GM19099 (cell line): ENCODE results near the gene AGXT.

ENCODE experiments used
- POLR2A ChIP-seq: IDR thresholded peaks from 3 replicates; pipeline ENCODE4 v1.6.1; 2011; ENCODE audit warnings: low read depth; ENCODE audit not compliant: insufficient read length; ENCODE audit errors: extremely low read depth

The AGXT gene

GRCh38 chr2:240904216-240905175 is 35.9 kb downstream of the AGXT start:
- TF ChIP-seq POLR2A: no peak

GRCh38 chr2:240905176-240905781 is 36.7 kb downstream of the AGXT start:
- no peak for TF ChIP-seq POLR2A

- no peak for TF ChIP-seq POLR2A
Observed at GRCh38 chr2:240906141-240906910, 37.7 kb downstream of the AGXT start, which contains the start of gene CROCC2. TSS of gene CROCC2 (plus strand) at chr2:240906336. CDS start at chr2:240906514, 178 bp downstream.

GRCh38 chr2:240906911-240907590 is 38.4 kb downstream of the AGXT start:
- TF ChIP-seq POLR2A: no peak

- no peak for TF ChIP-seq POLR2A
Observed at GRCh38 chr2:240909216-240909974, 40.8 kb downstream of the AGXT start.

GRCh38 chr2:240911641-240912265 is 43.1 kb downstream of the AGXT start:
- TF ChIP-seq POLR2A: no peak

GRCh38 chr2:240912878-240913809 is 44.5 kb downstream of the AGXT start:
- TF ChIP-seq POLR2A: no peak

- TF ChIP-seq POLR2A: no peak
Observed at GRCh38 chr2:240913810-240914644, 45.4 kb downstream of the AGXT start.

- TF ChIP-seq POLR2A: no peak
Observed at GRCh38 chr2:240914645-240915525, 46.3 kb downstream of the AGXT start.

- TF ChIP-seq POLR2A: no peak
Observed at GRCh38 chr2:240915526-240916341, 47.1 kb downstream of the AGXT start.

GRCh38 chr2:240916571-240917008 is 48.0 kb downstream of the AGXT start:
- TF ChIP-seq POLR2A: no peak
